HG03521 (cell line): Measurements from ENCODE around the gene WDR87.
"Not testable (repeated sequence)": the region's sequence is repeated elsewhere in the genome, so short reads cannot be mapped to it uniquely, and the experiment has no call there.

ENCODE experiments used
- ATAC-seq: cut with Tn5 transposase; IDR thresholded peaks from one replicate; pipeline ENCODE4 v1.9.1; 2021; ENCODE audit warnings: mild to moderate bottlenecking, moderate library complexity; ENCODE audit not compliant: unreplicated experiment

Gene WDR87

GRCh38 chr19:37893845-37894575, 12.4 kb downstream of the WDR87 start:
- ATAC-seq, result no peak

GRCh38 chr19:37886571-37886970, 19.8 kb downstream of the WDR87 start:
- no peak for ATAC-seq

- no peak for ATAC-seq
These were observed 21.0 kb downstream of the WDR87 start for GRCh38 chr19:37885392-37885791.

GRCh38 chr19:37877147-37877546, 29.2 kb downstream of the WDR87 start:
- no peak for ATAC-seq

GRCh38 chr19:37876032-37876431, 30.4 kb downstream of the WDR87 start:
- no peak for ATAC-seq

GRCh38 chr19:37874784-37875183, 31.6 kb downstream of the WDR87 start:
- ATAC-seq, result no peak

GRCh38 chr19:37872383-37872782, 34.0 kb downstream of the WDR87 start:
- ATAC-seq, result no peak

- no peak for ATAC-seq
These were observed 36.5 kb downstream of the WDR87 start for GRCh38 chr19:37869766-37870340.

GRCh38 chr19:37867831-37868230, 38.6 kb downstream of the WDR87 start:
- no peak for ATAC-seq

GRCh38 chr19:37865930-37866329, 40.5 kb downstream of the WDR87 start:
- not testable (repeated sequence) for ATAC-seq

GRCh38 chr19:37864501-37864900, 41.9 kb downstream of the WDR87 start:
- no peak for ATAC-seq

GRCh38 chr19:37855098-37855497, 51.3 kb downstream of the WDR87 start:
- ATAC-seq, result no peak

GRCh38 chr19:37845932-37846331, 60.5 kb downstream of the WDR87 start:
- no peak for ATAC-seq
